ENCODE results near the gene C10orf105.

GRCh38 chr10:71695502-71696476, 23.8 kb downstream of the C10orf105 start:
- no peak for TF ChIP-seq EZH2 (IDR thresholded peaks at IDR 0.05; ENCODE audit: low read length, unreplicated experiment)
- TF ChIP-seq CTCF (conservative IDR thresholded peaks at IDR 0.05; ENCODE audit: low read depth, low read length) = no peak
- no peak for TF ChIP-seq EZH2phosphoT487 (IDR thresholded peaks at IDR 0.05; ENCODE audit: borderline replicate concordance, low read length)

All from PC-3 (cell line).